ENCODE results near the gene ASB18.

DNA sequence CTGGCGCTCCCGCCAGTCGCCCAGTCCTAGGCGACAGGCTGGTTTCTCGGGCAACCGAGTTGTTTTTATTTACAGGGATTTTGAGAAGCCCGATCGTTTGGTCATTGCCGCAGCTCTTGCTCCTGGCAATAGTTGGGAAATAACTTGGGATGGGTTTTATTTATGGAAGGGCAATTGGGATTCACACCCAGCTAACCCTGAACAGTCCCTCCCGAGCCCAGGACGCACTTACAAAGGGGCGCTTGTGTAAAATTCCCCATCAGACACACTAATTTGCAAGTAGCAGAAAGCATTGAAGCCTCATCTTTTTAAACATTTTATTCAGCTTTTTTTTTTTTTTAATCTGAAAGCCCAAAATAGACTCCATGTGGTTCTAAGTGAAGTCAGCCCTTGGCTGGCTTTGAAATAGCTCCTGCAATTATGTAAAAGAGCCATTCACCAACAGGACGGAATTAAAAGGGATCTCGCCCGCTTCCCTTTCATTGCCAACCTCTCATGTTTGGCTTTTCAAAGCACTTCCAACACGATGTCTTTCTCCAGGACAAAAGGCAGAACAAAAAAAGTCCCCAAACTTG, 92.4 kb downstream of the ASB18 start:
- TF ChIP-seq, protein P1, sequence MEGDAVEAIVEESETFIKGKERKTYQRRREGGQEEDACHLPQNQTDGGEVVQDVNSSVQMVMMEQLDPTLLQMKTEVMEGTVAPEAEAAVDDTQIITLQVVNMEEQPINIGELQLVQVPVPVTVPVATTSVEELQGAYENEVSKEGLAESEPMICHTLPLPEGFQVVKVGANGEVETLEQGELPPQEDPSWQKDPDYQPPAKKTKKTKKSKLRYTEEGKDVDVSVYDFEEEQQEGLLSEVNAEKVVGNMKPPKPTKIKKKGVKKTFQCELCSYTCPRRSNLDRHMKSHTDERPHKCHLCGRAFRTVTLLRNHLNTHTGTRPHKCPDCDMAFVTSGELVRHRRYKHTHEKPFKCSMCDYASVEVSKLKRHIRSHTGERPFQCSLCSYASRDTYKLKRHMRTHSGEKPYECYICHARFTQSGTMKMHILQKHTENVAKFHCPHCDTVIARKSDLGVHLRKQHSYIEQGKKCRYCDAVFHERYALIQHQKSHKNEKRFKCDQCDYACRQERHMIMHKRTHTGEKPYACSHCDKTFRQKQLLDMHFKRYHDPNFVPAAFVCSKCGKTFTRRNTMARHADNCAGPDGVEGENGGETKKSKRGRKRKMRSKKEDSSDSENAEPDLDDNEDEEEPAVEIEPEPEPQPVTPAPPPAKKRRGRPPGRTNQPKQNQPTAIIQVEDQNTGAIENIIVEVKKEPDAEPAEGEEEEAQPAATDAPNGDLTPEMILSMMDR (conservative IDR thresholded peaks at IDR 0.05; ENCODE audit: low read depth in 2 of 2), result no peak
- TF ChIP-seq EZH2 (IDR thresholded peaks at IDR 0.05; ENCODE audit: low read depth, unreplicated experiment) (no peak), REST (IDR thresholded peaks at IDR 0.05; ENCODE audit: unreplicated experiment) (no peak), POLR2AphosphoS5 (IDR thresholded peaks at IDR 0.05; ENCODE audit: low read depth) (no peak), EZH2phosphoT487 (IDR thresholded peaks at IDR 0.05; ENCODE audit: unreplicated experiment) (no peak), CREB1 (CRISPR knock-in tag; IDR thresholded peaks at IDR 0.05; ENCODE audit: low read depth) (no peak)
- TF ChIP-seq, protein P2, sequence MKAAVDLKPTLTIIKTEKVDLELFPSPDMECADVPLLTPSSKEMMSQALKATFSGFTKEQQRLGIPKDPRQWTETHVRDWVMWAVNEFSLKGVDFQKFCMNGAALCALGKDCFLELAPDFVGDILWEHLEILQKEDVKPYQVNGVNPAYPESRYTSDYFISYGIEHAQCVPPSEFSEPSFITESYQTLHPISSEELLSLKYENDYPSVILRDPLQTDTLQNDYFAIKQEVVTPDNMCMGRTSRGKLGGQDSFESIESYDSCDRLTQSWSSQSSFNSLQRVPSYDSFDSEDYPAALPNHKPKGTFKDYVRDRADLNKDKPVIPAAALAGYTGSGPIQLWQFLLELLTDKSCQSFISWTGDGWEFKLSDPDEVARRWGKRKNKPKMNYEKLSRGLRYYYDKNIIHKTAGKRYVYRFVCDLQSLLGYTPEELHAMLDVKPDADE (IDR thresholded peaks at IDR 0.05), result no peak

Measured in GM23338 (cell line).